ENCODE results near the gene TMEM245. TPM values are rescaled to one million over a fixed set of nuclear protein-coding genes. Genes with fewer than 3 reads are reported as not detected.

The TMEM245 gene
- total RNA-seq, 1 donor from 2014 or later: 92.1 TPM

DNA sequence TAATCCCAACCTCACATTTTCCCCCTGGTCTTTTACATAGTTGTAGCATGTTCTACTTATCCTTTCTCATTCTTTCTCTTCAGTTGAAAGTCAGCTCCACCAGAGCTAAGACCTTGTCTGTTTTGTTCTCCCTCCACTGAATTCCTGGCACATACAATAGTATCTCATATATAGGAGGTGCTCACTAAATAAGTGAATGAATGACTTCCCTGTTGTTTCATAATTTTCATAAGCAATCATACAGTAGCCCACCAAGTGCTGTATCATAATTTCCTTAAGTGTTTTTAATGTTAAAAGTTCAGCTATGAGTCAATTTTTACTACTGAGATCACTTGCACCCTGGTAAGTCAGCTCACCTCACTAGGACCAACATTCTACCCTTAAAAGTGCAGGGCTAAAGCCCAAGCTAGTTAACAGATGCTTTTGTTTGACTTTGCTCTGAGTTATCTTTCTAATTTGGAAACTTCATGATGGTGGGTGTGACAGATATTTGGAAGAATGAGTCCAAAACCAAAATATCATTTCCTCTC, 27.6 kb downstream of the TMEM245 start:
- H3K4me1 ChIP-seq: peaks cover 14% of the 10 kb centered on the region
- no peak for TF ChIP-seq CTCF (IDR thresholded peaks at IDR 0.05)
- no peak for DNase-seq

GRCh38 chr9:109088221-109088620, 31.5 kb downstream of the TMEM245 start:
- H3K27me3 ChIP-seq: no peaks in the 10 kb centered on the region
- ATAC-seq (no peak), DNase-seq (no peak)
- no peak overlapping the region for H3K4me3 ChIP-seq
- no peak overlapping the region for H3K27ac ChIP-seq
- H3K9me3 ChIP-seq: no peaks in the 10 kb centered on the region
- no peaks in the 10 kb centered on the region for H3K4me1 ChIP-seq
- TF ChIP-seq CTCF (IDR thresholded peaks at IDR 0.05): no peak
- intact Hi-C loops (cut with DNase I): no loop called here
- peaks cover 81% of the 10 kb centered on the region for H3K36me3 ChIP-seq

More for the DNA sequence above, 27.6 kb downstream of the TMEM245 start:
- no peak for ATAC-seq
- H3K4me3 ChIP-seq: no peak overlapping the region
- intact Hi-C loops (cut with DNase I): no loop called here
- H3K27ac ChIP-seq: no peak overlapping the region
- H3K9me3 ChIP-seq: no peaks in the 10 kb centered on the region
- H3K27me3 ChIP-seq: no peaks in the 10 kb centered on the region
- peaks cover 68% of the 10 kb centered on the region for H3K36me3 ChIP-seq

DNA sequence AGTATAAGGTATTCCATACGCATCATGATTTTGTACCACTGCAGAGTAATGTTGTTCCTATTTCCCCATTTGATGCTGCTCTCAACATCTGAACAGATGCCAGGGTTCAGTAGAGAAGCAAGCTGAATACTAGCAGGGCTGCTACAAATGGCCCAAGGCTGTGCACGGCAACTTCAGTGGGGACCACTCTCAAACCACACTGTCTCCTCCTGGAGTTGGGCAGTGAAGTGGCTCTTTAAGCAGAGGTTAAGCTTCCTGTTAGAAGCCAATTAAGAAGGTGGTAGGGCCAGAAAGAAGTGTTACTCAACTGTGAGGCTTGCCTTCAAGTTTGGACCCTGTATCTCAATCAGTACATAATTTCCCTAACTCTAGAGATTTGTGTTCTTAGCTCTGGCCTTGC, 32.0 kb downstream of the TMEM245 start:
- Histone ChIP-seq H3K4me1 (no peaks in the 10 kb centered on the region), H3K36me3 (peaks cover 77% of the 10 kb centered on the region), H3K27ac (no peak overlapping the region), H3K4me3 (no peak overlapping the region), H3K9me3 (no peaks in the 10 kb centered on the region), H3K27me3 (no peaks in the 10 kb centered on the region)
- intact Hi-C loops (cut with DNase I): no loop called here
- ATAC-seq (peak; percentile 69), DNase-seq (no peak)
- no peak for TF ChIP-seq CTCF (IDR thresholded peaks at IDR 0.05)

DNA sequence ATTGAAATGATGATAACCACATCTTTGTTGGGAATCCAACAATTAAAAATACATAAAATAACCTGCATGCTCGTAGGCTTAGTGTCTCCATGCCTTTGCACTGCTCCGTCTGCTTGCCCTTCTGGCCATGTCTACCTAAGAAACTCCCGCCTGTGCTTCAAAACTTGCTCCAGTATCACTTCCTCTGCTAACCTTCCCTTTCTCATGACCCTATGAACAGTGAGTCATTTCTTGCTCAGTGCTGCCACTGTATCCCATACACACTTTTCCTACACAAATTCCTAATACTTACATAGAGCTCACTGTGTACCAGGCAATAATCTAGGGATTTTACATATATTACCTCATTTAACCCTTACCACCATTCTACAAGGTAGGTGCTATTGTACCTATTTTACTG, 33.5 kb downstream of the TMEM245 start:
- Histone ChIP-seq H3K9me3 (no peaks in the 10 kb centered on the region), H3K36me3 (peaks cover 61% of the 10 kb centered on the region), H3K4me3 (no peak overlapping the region), H3K27me3 (no peaks in the 10 kb centered on the region), H3K27ac (no peak overlapping the region), H3K4me1 (no peaks in the 10 kb centered on the region)
- no peak for DNase-seq
- no peak for TF ChIP-seq CTCF (IDR thresholded peaks at IDR 0.05)
- peak; percentile 81 for ATAC-seq
- intact Hi-C loops (cut with DNase I): no loop called here

- Histone ChIP-seq H3K4me3 (no peak overlapping the region), H3K9me3 (no peaks in the 10 kb centered on the region), H3K36me3 (peaks cover 59% of the 10 kb centered on the region), H3K27me3 (no peaks in the 10 kb centered on the region), H3K4me1 (no peaks in the 10 kb centered on the region), H3K27ac (no peak overlapping the region)
- intact Hi-C loops (cut with DNase I): no loop called here
- TF ChIP-seq CTCF (IDR thresholded peaks at IDR 0.05): no peak
- DNase-seq (no peak), ATAC-seq (no peak)
Observed at GRCh38 chr9:109085510-109085909, 34.2 kb downstream of the TMEM245 start.

All from upper lobe of right lung (tissue), 1 donor.